Measurements from ENCODE around the gene ATP5PB.

The ATP5PB gene

DNA sequence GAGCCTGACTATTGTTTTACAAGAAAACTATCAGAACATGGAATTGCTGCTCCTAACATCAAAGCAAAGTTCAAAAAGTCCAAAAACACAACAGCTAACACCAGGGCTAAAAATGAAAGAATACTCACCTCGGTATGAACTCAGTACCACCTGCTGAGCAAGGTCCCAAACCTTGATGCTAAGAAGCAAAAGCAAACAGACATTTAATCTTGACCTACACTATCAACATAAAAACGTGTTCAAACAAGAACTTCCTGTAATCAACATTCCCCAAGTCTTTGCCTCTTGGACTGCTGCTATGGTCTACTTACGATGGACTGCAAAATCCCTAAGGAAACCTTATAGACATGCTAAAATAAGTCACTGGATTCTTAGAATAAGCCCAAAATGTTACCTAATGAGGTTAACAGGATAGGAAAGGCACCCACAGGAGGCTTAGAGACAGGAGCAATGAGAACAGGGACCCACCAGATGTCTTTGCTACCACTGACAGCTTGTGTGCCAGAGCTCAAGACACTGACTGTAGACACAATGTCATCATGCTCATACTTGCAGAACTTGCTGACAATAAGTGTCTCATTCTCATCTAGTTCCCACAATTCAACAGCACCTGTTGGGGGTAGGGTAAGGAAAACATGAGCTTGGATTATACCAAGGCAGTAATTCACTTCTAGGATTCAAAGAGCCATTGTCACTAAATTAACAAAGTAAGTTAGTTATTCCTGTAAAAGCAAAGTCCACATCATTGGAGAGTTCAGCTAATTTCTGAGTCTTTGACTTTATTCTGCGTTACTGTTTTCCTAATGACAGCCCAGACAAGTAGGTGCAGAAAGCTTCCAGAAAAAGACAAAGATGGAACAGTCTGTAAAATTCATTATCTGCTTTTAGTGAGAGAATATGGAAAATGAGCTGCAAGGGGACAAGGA, 2.0 kb upstream of the ATP5PB start:
- no peak for DNase-seq

DNA sequence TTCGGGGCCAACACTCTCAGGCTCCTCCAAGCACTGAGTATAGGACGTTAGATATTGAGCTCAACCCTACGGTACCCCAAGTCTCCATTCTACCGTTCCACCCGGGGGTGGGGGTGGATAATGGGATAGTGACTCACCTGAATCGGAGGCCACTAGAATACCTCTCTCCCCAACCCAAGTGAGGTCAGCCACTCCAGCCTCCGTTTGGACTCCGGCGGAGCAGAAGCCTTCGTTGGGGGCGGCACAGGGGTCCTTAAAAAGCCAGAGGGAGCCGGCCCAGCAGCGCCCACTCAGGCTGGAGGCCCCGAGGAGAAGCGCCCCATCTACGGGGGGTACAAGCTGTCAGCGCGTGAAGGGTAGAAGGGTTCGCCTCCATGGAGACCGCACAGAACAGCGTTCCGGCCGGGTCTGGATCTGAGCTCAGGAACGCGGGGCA, 764 bp upstream of the ATP5PB start:
- DNase-seq: no peak

DNA sequence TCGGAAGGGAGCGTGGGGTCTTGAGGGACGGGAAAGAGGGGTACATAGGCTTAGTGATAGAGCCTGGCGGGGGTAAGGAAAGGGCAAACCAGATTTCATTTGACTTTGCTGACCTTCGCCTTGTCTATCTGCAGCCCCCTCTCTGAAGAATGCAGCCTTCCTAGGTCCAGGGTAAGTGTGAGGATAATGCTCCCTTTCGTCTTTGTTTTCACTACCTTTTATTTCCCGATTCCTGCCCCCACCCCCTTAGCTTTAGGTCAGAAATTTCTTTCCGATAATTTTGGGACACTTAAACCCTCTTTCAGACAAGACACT, 396 bp downstream of the ATP5PB start:
- DNase-seq: no peak

DNA sequence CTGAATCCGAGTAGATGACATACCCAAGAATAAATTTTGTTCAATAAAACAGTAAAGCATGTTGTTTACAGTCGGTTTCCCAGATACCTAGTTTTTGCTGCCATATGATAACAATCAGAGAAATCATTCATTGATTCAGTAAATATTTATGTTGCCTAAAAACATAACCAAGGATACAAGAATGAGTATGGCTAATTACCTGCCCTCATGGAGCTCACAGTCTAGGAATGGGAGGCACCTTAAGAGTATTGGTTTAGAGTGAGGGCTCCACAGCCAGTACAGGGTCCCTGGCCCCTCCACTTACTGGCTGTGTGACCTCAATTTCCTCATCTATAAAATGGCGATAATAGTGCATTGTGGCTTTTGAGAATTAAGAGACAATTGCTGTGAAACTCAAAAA, 921 bp downstream of the ATP5PB start:
- no peak for DNase-seq

GRCh38 chr1:111452581-111452980, 3.3 kb downstream of the ATP5PB start:
- DNase-seq: no peak

- DNase-seq: no peak
Measured at GRCh38 chr1:111453706-111454105, 4.4 kb downstream of the ATP5PB start.

DNA sequence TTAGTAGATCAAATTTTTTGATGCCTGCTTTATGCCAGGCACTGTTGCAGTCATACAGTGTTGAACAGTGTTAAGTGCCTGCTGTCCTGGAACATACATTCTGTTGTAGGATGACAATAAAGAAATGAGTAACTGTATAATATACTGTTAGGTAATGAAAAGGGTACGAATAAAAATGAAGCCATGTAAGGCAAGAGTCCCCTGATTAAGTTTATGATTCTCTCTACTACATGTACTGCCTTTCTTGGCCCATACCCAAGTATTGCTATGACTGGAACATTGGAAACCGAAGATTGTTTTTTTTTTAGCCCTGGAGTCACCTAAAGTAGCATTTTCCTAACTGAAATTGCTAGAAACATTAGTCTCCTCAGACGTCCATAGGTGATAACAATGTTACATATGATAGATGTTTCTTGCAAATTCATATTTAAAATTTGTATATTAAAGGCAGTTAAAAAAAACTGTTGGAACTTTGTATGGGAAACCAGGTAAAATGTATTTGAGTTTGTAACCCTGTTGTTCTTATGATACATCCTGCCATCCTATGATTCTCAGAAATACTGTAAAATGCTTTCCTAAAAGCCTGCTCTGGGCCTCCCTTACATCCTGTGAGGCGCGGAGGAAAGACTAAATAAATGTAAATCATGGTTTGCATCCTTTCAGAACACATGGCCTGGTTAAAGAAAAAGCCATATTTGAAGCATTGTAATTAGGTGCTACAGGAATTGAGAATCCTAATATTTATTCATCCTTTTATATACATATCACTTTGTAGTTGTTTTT, 5.8 kb downstream of the ATP5PB start:
- DNase-seq: no peak

GRCh38 chr1:111455642-111456031, 6.4 kb downstream of the ATP5PB start:
- no peak for DNase-seq

GRCh38 chr1:111461765-111462164, 12.5 kb downstream of the ATP5PB start:
- DNase-seq: no peak

GRCh38 chr1:111462370-111463028, 13.2 kb downstream of the ATP5PB start:
- DNase-seq: no peak

DNA sequence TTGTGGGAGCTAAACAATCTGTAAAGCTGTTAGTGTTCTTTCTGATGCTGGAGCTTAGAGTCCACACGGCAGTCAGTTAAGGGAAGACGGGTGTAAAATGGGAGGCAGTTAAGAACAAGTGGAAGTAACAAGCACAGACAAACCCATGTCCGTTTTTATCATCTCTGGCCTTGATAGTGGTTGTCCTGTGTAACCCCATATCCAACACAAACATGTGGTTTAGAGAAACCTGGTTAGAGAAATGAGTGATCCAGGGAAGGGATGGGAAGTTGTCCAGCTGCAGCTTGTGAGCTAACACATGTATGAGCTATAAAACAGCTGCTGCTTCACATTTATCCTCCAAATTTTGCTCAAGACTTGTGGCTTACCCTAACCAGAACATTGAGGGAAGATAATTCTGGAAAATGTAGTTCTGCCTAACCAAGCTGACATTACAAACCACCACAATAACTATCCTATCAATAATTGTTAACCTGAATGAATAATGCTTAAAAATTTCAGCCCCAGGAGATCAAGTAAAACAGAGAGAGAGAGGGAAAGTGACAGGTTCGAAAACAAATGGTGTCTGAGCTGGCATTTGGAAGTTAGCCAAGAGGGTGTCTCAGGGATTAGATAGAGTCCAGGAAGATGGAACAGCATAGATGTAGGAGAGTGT, 13.9 kb downstream of the ATP5PB start:
- DNase-seq: no peak

DNA sequence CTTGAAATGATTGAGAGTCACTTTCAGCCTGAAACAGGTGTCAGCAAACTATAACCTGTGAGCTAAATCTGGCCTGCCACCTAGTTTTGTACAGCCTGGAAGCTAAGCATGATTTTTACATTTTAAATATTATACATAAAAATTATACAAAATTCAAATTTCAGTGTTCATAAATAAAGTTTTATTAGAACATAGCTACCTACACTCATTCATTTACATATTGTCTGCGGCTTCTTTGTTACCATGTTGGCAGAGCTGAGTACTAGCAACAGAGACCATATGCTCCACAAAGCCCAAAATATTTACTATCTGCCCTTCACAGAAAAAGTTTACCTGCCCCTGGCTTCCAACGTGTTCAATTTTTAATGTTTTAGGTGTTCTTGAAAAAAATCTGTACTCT, 16.5 kb downstream of the ATP5PB start:
- no peak for DNase-seq

- DNase-seq: no peak
Measured at GRCh38 chr1:111466480-111466879, 17.2 kb downstream of the ATP5PB start.

- DNase-seq: no peak
Measured at GRCh38 chr1:111467865-111468716, 18.8 kb downstream of the ATP5PB start.

DNA sequence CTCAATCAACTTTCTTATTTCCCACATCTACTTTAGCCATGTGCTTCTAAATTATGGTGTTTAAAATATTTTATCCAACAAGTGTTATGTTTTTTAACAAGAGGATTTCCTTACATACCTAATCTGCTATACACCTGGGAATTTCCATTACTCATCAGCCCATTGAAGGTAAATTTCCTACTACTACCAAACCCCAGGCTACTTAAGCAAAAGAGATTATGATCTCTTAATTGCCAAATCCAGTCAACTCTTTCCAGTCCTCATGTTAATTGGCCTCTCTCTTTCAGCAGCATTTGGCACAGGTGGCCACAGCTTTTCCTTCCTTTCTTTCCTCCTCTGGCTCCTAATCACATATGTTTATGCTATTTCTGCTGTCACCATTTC, 19.4 kb downstream of the ATP5PB start:
- no peak for DNase-seq

DNA sequence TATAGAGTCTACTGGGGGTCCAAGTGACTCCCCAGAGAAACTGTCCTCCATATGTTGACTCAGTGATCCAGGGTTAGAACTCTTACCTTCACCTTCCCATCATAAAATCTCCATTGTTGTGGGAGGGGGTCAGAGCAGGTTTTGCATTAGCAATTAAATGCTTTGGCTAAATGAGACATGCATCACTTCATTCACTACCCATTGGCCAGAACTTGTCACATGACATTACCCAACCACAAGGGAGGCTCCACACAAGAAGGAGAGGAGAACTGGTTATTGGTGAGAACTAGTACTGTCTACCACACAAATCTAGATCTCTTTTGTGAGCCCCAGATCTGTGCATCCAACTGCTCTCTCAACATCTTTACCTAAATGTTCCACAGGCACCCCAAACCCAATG, 20.3 kb downstream of the ATP5PB start:
- no peak for DNase-seq

DNA sequence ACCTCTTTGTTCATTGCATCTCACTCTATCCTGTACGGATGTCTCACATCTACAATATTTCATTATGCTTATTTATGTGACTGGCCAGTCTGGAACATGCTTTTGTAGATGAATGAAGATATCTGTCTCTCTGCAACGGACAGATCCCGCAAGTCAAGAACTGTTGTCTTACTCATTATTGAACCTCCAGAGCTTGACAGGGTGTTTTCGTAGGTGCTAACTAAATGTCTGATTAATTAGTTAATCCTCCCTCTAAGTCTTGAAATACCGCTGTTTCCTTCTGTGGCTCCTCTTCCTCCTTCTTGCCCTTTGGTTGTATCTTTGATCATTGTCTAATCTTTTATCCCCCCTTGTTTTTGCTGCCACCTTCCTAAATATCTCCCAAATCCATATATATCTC, 21.3 kb downstream of the ATP5PB start:
- DNase-seq: no peak

GRCh38 chr1:111471012-111471411, 21.7 kb downstream of the ATP5PB start:
- DNase-seq: no peak

DNA sequence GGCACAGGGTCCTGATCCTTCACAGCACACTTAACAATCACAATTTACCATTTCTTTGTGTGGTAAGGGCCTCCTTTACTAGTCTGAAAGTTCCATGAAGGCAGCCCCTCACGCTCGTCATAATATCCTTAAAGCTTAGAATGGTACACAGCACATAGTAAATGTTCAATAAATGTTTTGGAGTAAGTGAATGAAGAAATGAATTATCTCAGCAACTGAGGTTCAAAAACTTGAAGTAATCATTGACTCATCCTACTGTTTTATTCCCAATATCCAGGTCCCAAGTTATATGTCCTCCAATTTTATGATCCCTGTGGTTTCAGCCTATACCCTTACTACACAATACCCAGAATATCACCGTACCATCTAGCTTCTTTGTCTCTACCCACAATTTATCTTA, 22.3 kb downstream of the ATP5PB start:
- DNase-seq: no peak

DNA sequence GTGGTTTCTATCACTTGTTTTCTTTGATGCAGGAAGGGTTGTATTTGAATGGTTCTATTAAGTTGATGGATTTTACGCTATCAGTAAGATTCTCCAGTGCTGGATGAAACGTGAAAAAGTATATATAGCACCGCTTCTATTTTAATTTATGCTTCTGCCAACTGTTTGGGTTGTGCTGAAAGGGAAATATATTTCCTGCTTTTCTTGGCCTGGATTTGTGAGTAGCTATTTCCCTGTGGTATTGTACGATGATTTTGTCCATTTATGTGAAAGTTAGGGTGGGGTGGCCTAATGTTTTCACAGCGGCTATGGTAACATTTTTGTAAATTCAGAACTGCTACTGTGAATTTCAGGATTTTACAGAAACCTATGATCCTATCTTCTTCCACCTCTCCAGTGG, 24.8 kb downstream of the ATP5PB start:
- DNase-seq: no peak

- no peak for DNase-seq
Measured at GRCh38 chr1:111474521-111474920, 25.3 kb downstream of the ATP5PB start.

DNA sequence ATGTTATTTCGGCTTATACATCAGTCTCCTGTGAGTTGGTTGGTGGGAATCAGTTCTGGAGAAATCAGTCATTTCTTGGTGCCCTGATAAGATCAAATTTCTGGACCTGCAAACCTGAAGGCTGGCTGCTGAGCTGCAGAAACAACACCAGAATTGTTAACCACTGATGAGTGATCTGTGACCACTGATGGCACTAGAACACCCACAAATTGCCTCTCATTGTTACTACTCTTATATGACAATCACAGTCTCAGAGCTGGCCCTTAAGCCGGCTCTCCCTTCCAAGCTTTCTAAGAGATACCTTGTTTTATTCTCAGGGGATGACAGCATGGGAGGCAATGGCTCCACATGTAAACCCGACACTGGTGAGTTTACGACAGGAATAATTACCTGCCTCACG, 26.4 kb downstream of the ATP5PB start:
- no peak for DNase-seq
